NCI-H748 (cell line): ENCODE results near the gene INPP4B.
A peak's percentile ranks its signal among the peaks of the same experiment; 100 is the strongest.

Experiments used
- DNase-seq: peaks from one replicate; lab custom pipeline; 2025; ENCODE audit not compliant: unreplicated experiment; lab: John Stamatoyannopoulos, UW

INPP4B gene

GRCh38 chr4:142354794-142355420 lies 491.2 kb downstream of the INPP4B start:
- no peak for DNase-seq

GRCh38 chr4:142354041-142354440 lies 492.1 kb downstream of the INPP4B start:
- no peak for DNase-seq

GRCh38 chr4:142353149-142353738 lies 492.9 kb downstream of the INPP4B start:
- peak; percentile 61 for DNase-seq

- DNase-seq: no peak
Observed at GRCh38 chr4:142352712-142353111, 493.4 kb downstream of the INPP4B start.

- DNase-seq: no peak
Observed at GRCh38 chr4:142351958-142352357, 494.1 kb downstream of the INPP4B start.

- DNase-seq: peak; percentile 88
Observed at GRCh38 chr4:142350871-142351270, 495.2 kb downstream of the INPP4B start.

- DNase-seq: no peak
Observed at GRCh38 chr4:142348613-142349021, 497.5 kb downstream of the INPP4B start.

- DNase-seq: no peak
Observed at GRCh38 chr4:142347241-142347640, 498.9 kb downstream of the INPP4B start.

GRCh38 chr4:142345924-142346323 lies 500.2 kb downstream of the INPP4B start:
- DNase-seq: peak; percentile 18

- no peak for DNase-seq
Observed at GRCh38 chr4:142341268-142341667, 504.8 kb downstream of the INPP4B start.

GRCh38 chr4:142339053-142339452 lies 507.0 kb downstream of the INPP4B start:
- DNase-seq: peak; percentile 89

- DNase-seq: no peak
Observed at GRCh38 chr4:142336251-142336934, 509.7 kb downstream of the INPP4B start.

GRCh38 chr4:142334931-142335330 lies 511.2 kb downstream of the INPP4B start:
- no peak for DNase-seq

- DNase-seq: no peak
Observed at GRCh38 chr4:142331646-142332045, 514.5 kb downstream of the INPP4B start.

GRCh38 chr4:142331132-142331531 lies 515.0 kb downstream of the INPP4B start:
- peak; percentile 61 for DNase-seq

GRCh38 chr4:142330311-142330710 lies 515.8 kb downstream of the INPP4B start:
- DNase-seq: no peak

- no peak for DNase-seq
Observed at GRCh38 chr4:142329313-142329712, 516.8 kb downstream of the INPP4B start.

GRCh38 chr4:142326181-142326580 lies 519.9 kb downstream of the INPP4B start:
- DNase-seq: no peak

GRCh38 chr4:142324572-142324971 lies 521.5 kb downstream of the INPP4B start:
- no peak for DNase-seq

- DNase-seq: no peak
Observed at GRCh38 chr4:142322996-142323395, 523.1 kb downstream of the INPP4B start.

GRCh38 chr4:142318280-142318679 lies 527.8 kb downstream of the INPP4B start:
- no peak for DNase-seq

GRCh38 chr4:142316913-142317312 lies 529.2 kb downstream of the INPP4B start:
- no peak for DNase-seq
